ENCODE measurements around the gene ARFIP1.
"Not testable (repeated sequence)": the region's sequence is repeated elsewhere in the genome, so short reads cannot be mapped to it uniquely, and the experiment has no call there.

The ARFIP1 gene

DNA sequence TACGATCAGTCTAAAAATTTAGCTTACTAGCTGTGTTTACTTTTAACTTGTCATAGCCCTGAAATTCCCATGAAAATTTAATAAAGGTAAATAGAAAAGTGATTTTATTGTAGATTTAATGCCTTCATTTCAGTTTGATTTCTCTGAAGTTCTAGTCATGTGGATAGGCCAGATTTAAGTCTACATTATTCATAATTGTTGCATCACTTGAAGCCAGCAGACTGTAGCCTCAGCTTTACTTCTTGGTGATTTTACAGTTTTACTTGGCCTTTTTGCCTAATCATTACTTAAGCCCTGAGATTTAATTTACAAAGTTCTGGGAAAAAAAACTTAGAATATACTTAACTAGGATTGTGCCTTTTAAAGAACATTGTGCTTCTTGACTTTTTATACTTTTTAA lies 82.9 kb downstream of the ARFIP1 start:
- WGBS, 2 experiments (ENCODE audit: insufficient coverage in 2 of 2) = no CpG with 5 or more reads among the region's 1 CpG
- Histone ChIP-seq H3K27ac (ENCODE audit: low read depth, low read length, severe bottlenecking) (no peak overlapping the region), H3K36me3 (ENCODE audit: control insufficient read depth, insufficient read depth, low read length) (peaks cover 22% of the 10 kb centered on the region), H3K9me3 (ENCODE audit: control insufficient read depth, low read length) (no peaks in the 10 kb centered on the region), H3K4me1 (ENCODE audit: control insufficient read depth, insufficient read depth, low read length, poor library complexity, severe bottlenecking) (no peaks in the 10 kb centered on the region), H3K4me3 (ENCODE audit: extremely low read depth, insufficient read depth, low read length, poor library complexity, severe bottlenecking) (no peak overlapping the region)

DNA sequence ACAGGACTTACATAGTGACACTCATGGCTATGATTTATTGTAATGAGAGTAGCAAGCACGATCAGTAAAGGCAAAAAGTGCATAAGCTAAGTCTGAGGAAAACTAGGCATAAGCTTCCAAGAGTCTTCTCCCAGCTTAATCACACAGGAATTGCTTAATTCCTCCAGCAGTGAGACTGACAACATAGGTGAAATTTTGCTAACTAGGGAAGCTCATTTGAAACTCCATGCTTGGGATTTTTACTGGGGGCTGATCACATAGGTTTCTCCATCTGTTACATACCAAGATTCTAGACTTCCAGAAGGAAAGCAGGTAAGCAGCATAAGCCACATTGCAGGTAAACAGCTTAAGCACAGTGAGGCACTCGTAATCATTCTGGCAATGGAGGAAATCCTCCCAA lies 84.6 kb downstream of the ARFIP1 start:
- WGBS, 2 experiments (ENCODE audit: insufficient coverage in 2 of 2) = 75 to 100% methylated on average over 1 to 2 of the region's 2 CpGs
- Histone ChIP-seq H3K9me3 (ENCODE audit: control insufficient read depth, low read length) (no peaks in the 10 kb centered on the region), H3K27ac (ENCODE audit: low read depth, low read length, severe bottlenecking) (no peak overlapping the region), H3K4me1 (ENCODE audit: control insufficient read depth, insufficient read depth, low read length, poor library complexity, severe bottlenecking) (no peaks in the 10 kb centered on the region), H3K4me3 (ENCODE audit: extremely low read depth, insufficient read depth, low read length, poor library complexity, severe bottlenecking) (no peak overlapping the region), H3K36me3 (ENCODE audit: control insufficient read depth, insufficient read depth, low read length) (peaks cover 22% of the 10 kb centered on the region)

DNA sequence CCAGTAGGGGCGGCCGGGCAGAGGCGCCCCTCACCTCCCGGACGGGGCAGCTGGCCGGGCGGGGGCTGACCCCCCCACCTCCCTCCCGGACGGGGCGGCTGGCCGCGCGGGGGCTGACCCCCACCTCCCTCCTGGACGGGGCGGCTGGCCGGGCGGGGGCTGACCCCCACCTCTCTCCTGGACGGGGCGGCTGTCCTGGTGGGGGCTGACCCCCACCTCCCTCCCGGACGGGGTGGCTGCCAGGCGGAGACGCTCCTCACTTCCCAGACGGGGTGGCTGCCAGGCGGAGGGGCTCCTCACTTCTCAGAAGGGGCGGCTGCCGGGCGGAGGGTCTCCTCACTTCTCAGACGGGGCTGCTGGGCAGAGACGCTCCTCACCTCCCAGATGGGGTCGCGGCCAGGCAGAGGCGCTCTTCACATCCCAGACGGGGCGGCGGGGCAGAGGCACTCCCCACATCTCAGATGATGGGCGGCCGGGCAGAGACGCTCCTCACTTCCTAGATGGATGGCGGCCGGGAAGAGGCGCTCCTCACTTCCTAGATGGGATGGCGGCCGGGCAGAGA lies 86.8 kb downstream of the ARFIP1 start:
- not testable (repeated sequence) for H3K4me3 ChIP-seq (ENCODE audit: extremely low read depth, insufficient read depth, low read length, poor library complexity, severe bottlenecking); H3K27ac ChIP-seq (ENCODE audit: low read depth, low read length, severe bottlenecking); H3K9me3 ChIP-seq (ENCODE audit: control insufficient read depth, low read length); H3K4me1 ChIP-seq (ENCODE audit: control insufficient read depth, insufficient read depth, low read length, poor library complexity, severe bottlenecking)
- WGBS, 2 experiments (ENCODE audit: insufficient coverage in 2 of 2) = 98 to 100% methylated on average over 10 to 15 of the region's 44 CpGs
- H3K36me3 ChIP-seq (ENCODE audit: control insufficient read depth, insufficient read depth, low read length) = peaks cover 22% of the 10 kb centered on the region

DNA sequence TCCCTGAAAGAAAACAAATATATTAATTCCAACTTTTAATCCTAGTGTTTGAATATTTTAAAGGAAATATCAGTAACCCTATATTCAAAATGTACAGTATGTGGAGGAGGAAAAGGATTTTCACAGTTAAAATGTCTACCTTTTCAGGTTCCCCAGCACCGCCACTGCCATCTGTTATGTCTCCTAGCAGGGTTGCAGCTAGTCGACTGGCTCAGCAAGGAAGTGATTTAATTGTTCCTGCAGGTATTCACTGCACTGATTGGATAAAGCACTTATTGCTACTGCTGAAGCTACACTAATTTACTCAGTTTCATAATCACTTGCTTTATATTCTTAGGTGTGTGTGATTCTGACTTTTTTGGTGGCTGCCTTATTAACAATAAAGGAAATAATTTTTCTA lies 90.9 kb downstream of the ARFIP1 start:
- Histone ChIP-seq H3K4me3 (ENCODE audit: extremely low read depth, insufficient read depth, low read length, poor library complexity, severe bottlenecking) (no peak overlapping the region), H3K9me3 (ENCODE audit: control insufficient read depth, low read length) (no peaks in the 10 kb centered on the region), H3K36me3 (ENCODE audit: control insufficient read depth, insufficient read depth, low read length) (peaks cover 16% of the 10 kb centered on the region), H3K4me1 (ENCODE audit: control insufficient read depth, insufficient read depth, low read length, poor library complexity, severe bottlenecking) (no peaks in the 10 kb centered on the region), H3K27ac (ENCODE audit: low read depth, low read length, severe bottlenecking) (no peak overlapping the region)
- WGBS, 2 experiments (ENCODE audit: insufficient coverage in 2 of 2) = 70 to 75% methylated on average over 2 of the region's 2 CpGs

DNA sequence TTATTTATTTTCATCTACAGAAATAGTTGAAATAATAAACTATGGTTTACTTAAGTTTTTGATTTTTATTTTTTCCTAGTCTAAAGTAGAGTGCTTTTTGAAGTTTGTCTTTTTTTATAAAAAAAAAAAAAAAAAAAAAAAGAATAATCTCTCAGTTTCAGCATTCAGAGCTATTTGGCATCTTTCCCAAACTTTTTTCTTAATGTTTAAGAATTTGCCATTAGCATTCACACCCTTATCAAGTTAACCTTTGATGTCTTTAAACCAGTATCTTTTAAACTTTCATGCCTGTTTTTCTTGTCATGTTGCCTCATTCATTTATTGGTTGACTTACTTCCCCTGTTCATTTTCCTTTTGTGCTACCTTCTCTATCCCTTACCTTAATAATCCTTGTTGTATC lies 95.5 kb downstream of the ARFIP1 start:
- no peaks in the 10 kb centered on the region for H3K4me1 ChIP-seq (ENCODE audit: control insufficient read depth, insufficient read depth, low read length, poor library complexity, severe bottlenecking)
- no peak overlapping the region for H3K4me3 ChIP-seq (ENCODE audit: extremely low read depth, insufficient read depth, low read length, poor library complexity, severe bottlenecking)
- H3K9me3 ChIP-seq (ENCODE audit: control insufficient read depth, low read length) = peaks cover 5% of the 10 kb centered on the region
- H3K36me3 ChIP-seq (ENCODE audit: control insufficient read depth, insufficient read depth, low read length) = peaks cover 33% of the 10 kb centered on the region
- no peak overlapping the region for H3K27ac ChIP-seq (ENCODE audit: low read depth, low read length, severe bottlenecking)

DNA sequence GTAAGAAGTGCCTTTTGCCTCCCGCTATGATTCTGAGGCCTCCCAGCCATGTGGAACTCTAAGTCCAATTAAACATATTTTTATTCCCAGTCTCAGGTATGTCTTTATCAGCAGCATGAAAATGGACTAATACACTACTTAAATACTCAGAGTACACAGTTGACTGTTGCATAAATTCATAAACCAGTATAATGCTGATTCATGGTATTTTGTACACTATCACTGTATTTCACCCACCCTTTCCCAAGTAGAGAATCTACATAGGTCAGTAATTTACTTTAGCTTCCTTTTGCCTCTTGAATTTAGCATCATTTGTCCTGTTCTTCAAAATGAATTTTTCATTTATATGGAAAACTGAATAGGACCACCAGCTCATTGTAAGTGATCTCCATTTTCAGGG lies 98.1 kb downstream of the ARFIP1 start:
- peaks cover 37% of the 10 kb centered on the region for H3K36me3 ChIP-seq (ENCODE audit: control insufficient read depth, insufficient read depth, low read length)
- peaks cover 5% of the 10 kb centered on the region for H3K9me3 ChIP-seq (ENCODE audit: control insufficient read depth, low read length)
- no peak overlapping the region for H3K4me3 ChIP-seq (ENCODE audit: extremely low read depth, insufficient read depth, low read length, poor library complexity, severe bottlenecking)
- no peaks in the 10 kb centered on the region for H3K4me1 ChIP-seq (ENCODE audit: control insufficient read depth, insufficient read depth, low read length, poor library complexity, severe bottlenecking)
- H3K27ac ChIP-seq (ENCODE audit: low read depth, low read length, severe bottlenecking) = no peak overlapping the region
- WGBS, 2 experiments (ENCODE audit: insufficient coverage in 2 of 2) = 80 to 90% methylated on average over 1 of the region's 1 CpG

DNA sequence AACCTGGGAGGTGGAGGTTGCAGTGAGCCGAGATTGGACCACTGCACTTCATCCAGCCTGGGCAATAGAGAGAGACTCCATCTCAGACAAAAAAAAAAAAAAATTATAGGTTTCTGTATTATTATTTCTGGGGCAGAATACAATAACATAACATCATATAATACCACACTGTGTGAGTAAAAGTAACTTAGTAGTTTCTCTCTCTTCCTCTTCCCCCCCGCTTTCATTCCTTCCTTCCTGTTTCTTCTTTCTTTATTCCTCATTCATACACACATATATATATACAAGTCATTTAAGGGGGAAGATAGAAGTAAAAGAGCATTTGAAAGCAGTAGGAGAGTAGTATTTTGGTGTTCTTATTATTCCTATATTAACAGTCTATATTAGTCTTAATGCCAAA lies 100.5 kb downstream of the ARFIP1 start:
- Histone ChIP-seq H3K27ac (ENCODE audit: low read depth, low read length, severe bottlenecking) (no peak overlapping the region), H3K4me1 (ENCODE audit: control insufficient read depth, insufficient read depth, low read length, poor library complexity, severe bottlenecking) (no peaks in the 10 kb centered on the region), H3K36me3 (ENCODE audit: control insufficient read depth, insufficient read depth, low read length) (peaks cover 33% of the 10 kb centered on the region), H3K4me3 (ENCODE audit: extremely low read depth, insufficient read depth, low read length, poor library complexity, severe bottlenecking) (no peak overlapping the region), H3K9me3 (ENCODE audit: control insufficient read depth, low read length) (peaks cover 5% of the 10 kb centered on the region)
- WGBS, 2 experiments (ENCODE audit: insufficient coverage in 2 of 2) = no CpG with 5 or more reads among the region's 2 CpGs

DNA sequence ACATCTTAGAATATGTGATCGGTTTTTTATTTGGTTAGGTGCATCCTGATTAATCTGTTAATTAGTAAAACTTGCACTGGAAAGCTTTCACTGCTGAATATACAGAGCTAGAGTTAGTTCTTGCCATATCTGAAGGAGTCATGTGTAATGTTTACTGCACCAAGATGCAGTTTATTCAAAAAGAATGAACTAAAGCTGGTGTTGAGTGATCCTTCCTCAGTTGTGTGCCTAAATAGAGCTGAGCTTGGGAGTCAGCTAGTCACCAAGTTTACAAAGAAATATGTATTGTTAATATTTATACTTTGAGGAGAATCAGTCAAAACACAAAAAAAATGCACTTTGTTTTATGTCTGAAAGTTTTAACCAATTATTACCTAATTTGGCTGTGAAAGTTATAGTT lies 102.2 kb downstream of the ARFIP1 start:
- no peak overlapping the region for H3K27ac ChIP-seq (ENCODE audit: low read depth, low read length, severe bottlenecking)
- H3K9me3 ChIP-seq (ENCODE audit: control insufficient read depth, low read length) = peaks cover under 1% of the 10 kb centered on the region
- H3K4me1 ChIP-seq (ENCODE audit: control insufficient read depth, insufficient read depth, low read length, poor library complexity, severe bottlenecking) = no peaks in the 10 kb centered on the region
- 88% methylated on average over 1 of the region's 1 CpG; no CpG with 5 or more reads in 1 of the 2 experiments for WGBS, 2 experiments (ENCODE audit: insufficient coverage in 2 of 2)
- peaks cover 25% of the 10 kb centered on the region for H3K36me3 ChIP-seq (ENCODE audit: control insufficient read depth, insufficient read depth, low read length)
- no peak overlapping the region for H3K4me3 ChIP-seq (ENCODE audit: extremely low read depth, insufficient read depth, low read length, poor library complexity, severe bottlenecking)

DNA sequence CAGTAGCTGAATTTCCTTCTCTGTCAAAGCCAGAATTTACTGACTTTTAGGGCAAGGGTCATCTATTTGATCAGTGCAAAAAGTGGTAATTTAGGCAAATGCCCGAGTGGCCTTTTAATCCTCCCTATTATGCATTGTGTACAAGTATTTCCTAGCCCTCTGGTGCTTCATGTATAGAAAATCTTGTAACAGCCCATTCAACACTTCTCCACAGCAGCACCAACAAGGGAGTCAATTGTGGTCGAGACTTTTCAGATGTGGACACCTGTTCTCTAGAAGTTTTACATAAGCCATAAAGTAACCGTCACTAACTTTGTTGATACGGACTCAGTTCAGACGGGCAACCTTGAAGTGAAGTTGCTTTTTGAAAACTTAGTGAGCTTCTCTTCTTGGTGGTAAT lies 105.4 kb downstream of the ARFIP1 start:
- Histone ChIP-seq H3K4me3 (ENCODE audit: extremely low read depth, insufficient read depth, low read length, poor library complexity, severe bottlenecking) (no peak overlapping the region), H3K4me1 (ENCODE audit: control insufficient read depth, insufficient read depth, low read length, poor library complexity, severe bottlenecking) (no peaks in the 10 kb centered on the region), H3K36me3 (ENCODE audit: control insufficient read depth, insufficient read depth, low read length) (peaks cover 27% of the 10 kb centered on the region), H3K27ac (ENCODE audit: low read depth, low read length, severe bottlenecking) (no peak overlapping the region), H3K9me3 (ENCODE audit: control insufficient read depth, low read length) (no peaks in the 10 kb centered on the region)
- 94 to 96% methylated on average over 3 to 5 of the region's 5 CpGs for WGBS, 2 experiments (ENCODE audit: insufficient coverage in 2 of 2)

DNA sequence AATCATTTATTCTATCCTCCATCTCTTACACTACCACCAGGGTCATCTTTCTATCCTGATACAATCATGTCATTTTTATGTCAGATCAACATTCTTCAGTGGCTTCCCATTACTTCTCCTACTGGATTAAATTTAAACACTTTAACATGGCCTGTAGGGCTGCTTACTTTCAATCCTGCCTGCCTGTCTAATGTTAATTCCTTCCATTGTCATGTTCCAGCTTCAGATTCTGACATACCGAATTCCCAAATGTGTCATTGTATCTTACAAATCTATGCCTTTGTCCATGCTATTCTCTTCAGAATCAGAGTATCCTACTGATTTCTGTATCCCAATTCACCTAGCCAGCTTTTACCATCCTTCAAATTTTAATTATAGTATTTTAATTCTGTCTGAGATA lies 106.4 kb downstream of the ARFIP1 start:
- 93% methylated on average over 1 of the region's 1 CpG; no CpG with 5 or more reads in 1 of the 2 experiments for WGBS, 2 experiments (ENCODE audit: insufficient coverage in 2 of 2)
- peaks cover 37% of the 10 kb centered on the region for H3K36me3 ChIP-seq (ENCODE audit: control insufficient read depth, insufficient read depth, low read length)
- no peaks in the 10 kb centered on the region for H3K4me1 ChIP-seq (ENCODE audit: control insufficient read depth, insufficient read depth, low read length, poor library complexity, severe bottlenecking)
- no peaks in the 10 kb centered on the region for H3K9me3 ChIP-seq (ENCODE audit: control insufficient read depth, low read length)
- no peak overlapping the region for H3K27ac ChIP-seq (ENCODE audit: low read depth, low read length, severe bottlenecking)
- H3K4me3 ChIP-seq (ENCODE audit: extremely low read depth, insufficient read depth, low read length, poor library complexity, severe bottlenecking) = no peak overlapping the region

DNA sequence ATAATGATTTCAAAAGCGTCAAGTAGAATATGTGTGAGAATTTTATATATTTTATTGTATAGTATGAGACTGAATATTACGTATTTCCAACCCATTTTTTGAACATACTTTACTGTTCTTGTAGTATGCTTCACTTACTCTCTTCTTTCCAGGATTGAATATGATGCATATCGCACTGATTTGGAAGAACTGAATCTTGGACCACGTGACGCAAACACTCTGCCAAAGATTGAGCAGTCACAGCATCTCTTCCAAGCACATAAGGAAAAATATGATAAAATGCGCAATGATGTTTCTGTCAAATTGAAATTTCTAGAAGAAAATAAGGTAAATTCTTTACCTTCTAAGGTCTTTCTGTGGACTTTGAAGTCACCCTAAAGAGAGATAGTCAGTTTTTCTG lies 108.2 kb downstream of the ARFIP1 start:
- Histone ChIP-seq H3K4me3 (ENCODE audit: extremely low read depth, insufficient read depth, low read length, poor library complexity, severe bottlenecking) (no peak overlapping the region), H3K9me3 (ENCODE audit: control insufficient read depth, low read length) (no peaks in the 10 kb centered on the region), H3K27ac (ENCODE audit: low read depth, low read length, severe bottlenecking) (no peak overlapping the region), H3K36me3 (ENCODE audit: control insufficient read depth, insufficient read depth, low read length) (peaks cover 43% of the 10 kb centered on the region), H3K4me1 (ENCODE audit: control insufficient read depth, insufficient read depth, low read length, poor library complexity, severe bottlenecking) (no peaks in the 10 kb centered on the region)
- WGBS, 2 experiments (ENCODE audit: insufficient coverage in 2 of 2) = 100% methylated on average over 2 of the region's 6 CpGs; no CpG with 5 or more reads in 1 of the 2 experiments
